Measurements from ENCODE around the gene MAMDC4.

The MAMDC4 gene

GRCh38 chr9:136857581-136858412 lies 5.7 kb downstream of the MAMDC4 start:
- TF ChIP-seq, protein P1, sequence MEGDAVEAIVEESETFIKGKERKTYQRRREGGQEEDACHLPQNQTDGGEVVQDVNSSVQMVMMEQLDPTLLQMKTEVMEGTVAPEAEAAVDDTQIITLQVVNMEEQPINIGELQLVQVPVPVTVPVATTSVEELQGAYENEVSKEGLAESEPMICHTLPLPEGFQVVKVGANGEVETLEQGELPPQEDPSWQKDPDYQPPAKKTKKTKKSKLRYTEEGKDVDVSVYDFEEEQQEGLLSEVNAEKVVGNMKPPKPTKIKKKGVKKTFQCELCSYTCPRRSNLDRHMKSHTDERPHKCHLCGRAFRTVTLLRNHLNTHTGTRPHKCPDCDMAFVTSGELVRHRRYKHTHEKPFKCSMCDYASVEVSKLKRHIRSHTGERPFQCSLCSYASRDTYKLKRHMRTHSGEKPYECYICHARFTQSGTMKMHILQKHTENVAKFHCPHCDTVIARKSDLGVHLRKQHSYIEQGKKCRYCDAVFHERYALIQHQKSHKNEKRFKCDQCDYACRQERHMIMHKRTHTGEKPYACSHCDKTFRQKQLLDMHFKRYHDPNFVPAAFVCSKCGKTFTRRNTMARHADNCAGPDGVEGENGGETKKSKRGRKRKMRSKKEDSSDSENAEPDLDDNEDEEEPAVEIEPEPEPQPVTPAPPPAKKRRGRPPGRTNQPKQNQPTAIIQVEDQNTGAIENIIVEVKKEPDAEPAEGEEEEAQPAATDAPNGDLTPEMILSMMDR (IDR thresholded peaks at IDR 0.05; ENCODE audit: low read length): no peak
- TF ChIP-seq EZH2 (IDR thresholded peaks at IDR 0.05; ENCODE audit: borderline replicate concordance, low read length): no peak
- H3K4me1 ChIP-seq (ENCODE audit: insufficient read depth, low read length, severe bottlenecking): no peaks in the 10 kb centered on the region
- no peak overlapping the region for H3K4me2 ChIP-seq (ENCODE audit: low read length)
- no peaks in the 10 kb centered on the region for H3F3A ChIP-seq (ENCODE audit: insufficient read depth, low read length)
- H3K36me3 ChIP-seq (ENCODE audit: insufficient read depth, low read length): peaks cover 24% of the 10 kb centered on the region
- H3K79me2 ChIP-seq (ENCODE audit: insufficient read depth, low read length): no peaks in the 10 kb centered on the region
- no peak overlapping the region for H3K4me3 ChIP-seq (ENCODE audit: low read depth, low read length, poor library complexity, severe bottlenecking)
- H3K9me2 ChIP-seq (ENCODE audit: low read depth, low read length): no peaks in the 10 kb centered on the region
- no peaks in the 10 kb centered on the region for H3K9me3 ChIP-seq (ENCODE audit: low read length)
- H4K20me1 ChIP-seq (ENCODE audit: insufficient read depth, low read length): no peaks in the 10 kb centered on the region
- H3K9ac ChIP-seq (ENCODE audit: low read length): no peak overlapping the region
- no peaks in the 10 kb centered on the region for H3K27me3 ChIP-seq (ENCODE audit: insufficient read depth, low read length)
- no peak overlapping the region for H2AFZ ChIP-seq (ENCODE audit: low read length)
- H3K27ac ChIP-seq (ENCODE audit: low read depth, low read length, poor library complexity, severe bottlenecking): no peak overlapping the region

DNA sequence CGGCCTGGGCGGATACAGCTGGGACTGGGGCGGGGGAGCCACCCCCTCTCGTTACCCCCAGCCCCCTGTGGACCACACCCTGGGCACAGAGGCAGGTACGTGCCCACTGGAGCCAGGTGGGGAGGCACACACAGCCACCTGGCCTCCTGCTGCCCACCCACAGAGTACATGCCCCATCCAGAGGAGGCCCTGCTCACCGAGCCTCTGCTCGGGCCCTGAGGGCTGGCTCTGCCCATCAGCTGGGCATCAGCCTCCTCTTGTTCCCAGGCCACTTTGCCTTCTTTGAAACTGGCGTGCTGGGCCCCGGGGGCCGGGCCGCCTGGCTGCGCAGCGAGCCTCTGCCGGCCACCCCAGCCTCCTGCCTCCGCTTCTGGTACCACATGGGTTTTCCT lies 6.3 kb downstream of the MAMDC4 start:
- no peaks in the 10 kb centered on the region for H3K9me2 ChIP-seq (ENCODE audit: low read depth, low read length)
- H3K4me1 ChIP-seq (ENCODE audit: insufficient read depth, low read length, severe bottlenecking): no peaks in the 10 kb centered on the region
- H3K4me3 ChIP-seq (ENCODE audit: low read depth, low read length, poor library complexity, severe bottlenecking): no peak overlapping the region
- no peaks in the 10 kb centered on the region for H3K9me3 ChIP-seq (ENCODE audit: low read length)
- no peak overlapping the region for H3K27ac ChIP-seq (ENCODE audit: low read depth, low read length, poor library complexity, severe bottlenecking)
- no peak overlapping the region for H2AFZ ChIP-seq (ENCODE audit: low read length)
- no peaks in the 10 kb centered on the region for H3F3A ChIP-seq (ENCODE audit: insufficient read depth, low read length)
- H3K36me3 ChIP-seq (ENCODE audit: insufficient read depth, low read length): peaks cover 31% of the 10 kb centered on the region
- H3K4me2 ChIP-seq (ENCODE audit: low read length): no peak overlapping the region
- no peak overlapping the region for H3K9ac ChIP-seq (ENCODE audit: low read length)
- TF ChIP-seq, protein P1 (IDR thresholded peaks at IDR 0.05; ENCODE audit: low read length): no peak
- TF ChIP-seq EZH2 (IDR thresholded peaks at IDR 0.05; ENCODE audit: borderline replicate concordance, low read length): no peak
- no peaks in the 10 kb centered on the region for H3K79me2 ChIP-seq (ENCODE audit: insufficient read depth, low read length)
- no peaks in the 10 kb centered on the region for H4K20me1 ChIP-seq (ENCODE audit: insufficient read depth, low read length)
- no peaks in the 10 kb centered on the region for H3K27me3 ChIP-seq (ENCODE audit: insufficient read depth, low read length)

GRCh38 chr9:136858844-136859757 lies 7.0 kb downstream of the MAMDC4 start:
- no peak overlapping the region for H3K9ac ChIP-seq (ENCODE audit: low read length)
- no peaks in the 10 kb centered on the region for H3K4me1 ChIP-seq (ENCODE audit: insufficient read depth, low read length, severe bottlenecking)
- H3K36me3 ChIP-seq (ENCODE audit: insufficient read depth, low read length): peaks cover 37% of the 10 kb centered on the region
- TF ChIP-seq EZH2 (IDR thresholded peaks at IDR 0.05; ENCODE audit: borderline replicate concordance, low read length): no peak
- TF ChIP-seq, protein P1 (IDR thresholded peaks at IDR 0.05; ENCODE audit: low read length): no peak
- no peak overlapping the region for H3K4me3 ChIP-seq (ENCODE audit: low read depth, low read length, poor library complexity, severe bottlenecking)
- no peak overlapping the region for H3K4me2 ChIP-seq (ENCODE audit: low read length)
- no peak overlapping the region for H3K27ac ChIP-seq (ENCODE audit: low read depth, low read length, poor library complexity, severe bottlenecking)
- no peaks in the 10 kb centered on the region for H3K27me3 ChIP-seq (ENCODE audit: insufficient read depth, low read length)
- no peak overlapping the region for H2AFZ ChIP-seq (ENCODE audit: low read length)
- H3K79me2 ChIP-seq (ENCODE audit: insufficient read depth, low read length): no peaks in the 10 kb centered on the region
- no peaks in the 10 kb centered on the region for H3K9me3 ChIP-seq (ENCODE audit: low read length)
- H3F3A ChIP-seq (ENCODE audit: insufficient read depth, low read length): no peaks in the 10 kb centered on the region
- no peaks in the 10 kb centered on the region for H3K9me2 ChIP-seq (ENCODE audit: low read depth, low read length)
- no peaks in the 10 kb centered on the region for H4K20me1 ChIP-seq (ENCODE audit: insufficient read depth, low read length)

Measured in OCI-LY1 (cell line).